T-helper 17 cell (primary cell): ENCODE data around the gene LSM10. TPM values are rescaled to one million over a fixed set of nuclear protein-coding genes. Genes with fewer than 3 reads are reported as not detected.

Experiments used
- ATAC-seq: fragments of 150-1000 bp; cut with Tn5 transposase; 2 replicates; pipeline ENCODE4 v1.10.0; 2021; ENCODE audit warnings: mild to moderate bottlenecking, moderate library complexity
- DNase-seq, 3 donors: peaks; one replicate each; pipeline versions ENCODE4 v3.0.0 to v3.0.0-alpha.2; 2020 to 2021
- H3K9me3 ChIP-seq: one replicate; pipeline ENCODE4 v1.7.0; 2013; ENCODE audit warnings: low read length, mild to moderate bottlenecking; ENCODE audit not compliant: control insufficient read depth, poor library complexity, severe bottlenecking
- H3K27ac Mint-ChIP-seq: one replicate; pipeline ENCODE4 v1.8.0; 2022; ENCODE audit warnings: mild to moderate bottlenecking, moderate library complexity, mixed read lengths
- H3K27me3 Mint-ChIP-seq: one replicate; pipeline ENCODE4 v1.8.0; 2022; ENCODE audit warnings: mixed read lengths
- H3K36me3 Mint-ChIP-seq: one replicate; pipeline ENCODE4 v1.8.0; 2022; ENCODE audit warnings: low read depth, mixed read lengths
- H3K4me1 Mint-ChIP-seq: one replicate; pipeline ENCODE4 v1.8.0; 2022; ENCODE audit warnings: mild to moderate bottlenecking, mixed read lengths
- H3K4me3 Mint-ChIP-seq: one replicate; pipeline ENCODE4 v1.8.0; 2022; ENCODE audit warnings: mild to moderate bottlenecking, moderate library complexity, mixed read lengths
- total RNA-seq, 4 donors: library from RNA in 2 of 4; stranded (reverse) in 2 of 4; gene quantifications; one replicate each; pipeline ENCODE4 v1.2.3 and lab custom pipeline; 2022 to 2026

Gene LSM10
- total RNA-seq, 2 donors from 2014 or later: 26.4 to 31.1 TPM

DNA sequence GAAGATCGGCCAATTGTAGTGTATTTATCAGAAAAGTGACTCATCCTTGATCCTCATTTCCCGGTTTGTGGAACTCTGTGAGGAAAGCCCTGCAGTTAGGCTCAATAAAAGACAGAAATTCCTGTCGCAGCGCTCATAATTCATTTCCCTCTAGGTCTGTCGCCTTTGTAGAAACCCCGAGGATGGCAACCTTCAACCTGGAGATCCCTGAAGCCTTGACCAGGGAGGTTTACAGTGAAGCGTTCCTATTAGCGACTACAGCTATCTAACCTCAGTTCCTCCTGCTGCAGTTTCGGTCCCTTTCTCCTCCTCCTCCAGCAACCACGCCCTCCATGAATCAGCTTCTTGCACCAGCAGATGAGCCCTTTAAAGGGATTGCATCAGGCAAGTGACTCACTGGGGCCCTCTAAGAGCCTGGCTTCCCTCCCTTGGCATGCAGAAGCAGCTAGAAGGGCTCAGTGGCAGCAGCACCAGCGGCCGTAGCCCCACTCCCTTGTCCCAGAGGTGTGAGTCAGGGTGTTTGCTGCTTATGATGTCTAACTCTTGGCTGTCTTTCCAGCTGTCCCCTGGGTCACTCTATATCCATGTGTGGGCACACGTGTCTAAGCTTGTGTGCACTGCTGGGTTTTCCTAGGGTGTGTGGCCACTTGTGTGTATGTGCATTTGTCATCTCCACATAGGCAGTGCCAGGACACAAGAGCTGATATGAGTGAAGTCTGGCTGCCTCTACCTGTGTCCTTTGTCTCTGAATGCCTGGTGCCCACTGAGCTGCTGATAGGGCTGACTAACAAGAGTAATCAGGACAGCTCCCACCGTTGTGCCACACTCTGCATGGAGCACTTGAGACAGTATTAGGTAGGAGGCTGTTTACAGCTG is 11.2 kb downstream of the LSM10 start:
- peaks cover 36% of the 10 kb centered on the region for H3K4me1 Mint-ChIP-seq
- ATAC-seq: peak; percentile 62

GRCh38 chr1:36385410-36386264 is 12.1 kb downstream of the LSM10 start, which contains the start of gene STK40:
STK40 (minus strand) TSS chr1:36385924; CDS start chr1:36361332, 24,592 bp downstream.
- ATAC-seq (peak; percentile 90), DNase-seq (peak; percentile 93 to 99 (median 98))
- H3K9me3 ChIP-seq: no peaks in the 10 kb centered on the region
- peak within 1 kb of the TSS; percentile 94 for H3K4me3 Mint-ChIP-seq
- no peaks in the 10 kb centered on the region for H3K27me3 Mint-ChIP-seq
- peaks cover 39% of the 10 kb centered on the region for H3K4me1 Mint-ChIP-seq
- no peaks in the 10 kb centered on the region for H3K36me3 Mint-ChIP-seq
- H3K27ac Mint-ChIP-seq: peak within 1 kb of the TSS; percentile 97

More for the DNA sequence above, 11.2 kb downstream of the LSM10 start:
- Mint-ChIP-seq H3K27me3 (no peaks in the 10 kb centered on the region), H3K4me3 (peak overlapping the region; percentile 94), H3K27ac (peak overlapping the region; percentile 96), H3K36me3 (peaks cover 4% of the 10 kb centered on the region)
- DNase-seq: peak; percentile 57 to 80 (median 63)
- H3K9me3 ChIP-seq: no peaks in the 10 kb centered on the region

- H3K36me3 Mint-ChIP-seq: no peaks in the 10 kb centered on the region
- H3K27me3 Mint-ChIP-seq: no peaks in the 10 kb centered on the region
- peak in 1 of 3 donors; percentile 31 for DNase-seq
- H3K27ac Mint-ChIP-seq: peak overlapping the region; percentile 97
- no peaks in the 10 kb centered on the region for H3K9me3 ChIP-seq
- H3K4me1 Mint-ChIP-seq: peaks cover 45% of the 10 kb centered on the region
- peak overlapping the region; percentile 94 for H3K4me3 Mint-ChIP-seq
- no peak for ATAC-seq
Observed at GRCh38 chr1:36384542-36385409, 12.9 kb downstream of the LSM10 start.

GRCh38 chr1:36383240-36383639 is 14.5 kb downstream of the LSM10 start:
- peaks cover 50% of the 10 kb centered on the region for H3K4me1 Mint-ChIP-seq
- H3K27ac Mint-ChIP-seq: peak overlapping the region; percentile 97
- H3K27me3 Mint-ChIP-seq: no peaks in the 10 kb centered on the region
- peak overlapping the region; percentile 75 for H3K4me3 Mint-ChIP-seq
- DNase-seq: no peak
- ATAC-seq: no peak
- no peaks in the 10 kb centered on the region for H3K9me3 ChIP-seq
- H3K36me3 Mint-ChIP-seq: no peaks in the 10 kb centered on the region

- no peaks in the 10 kb centered on the region for H3K36me3 Mint-ChIP-seq
- no peak overlapping the region for H3K4me3 Mint-ChIP-seq
- no peaks in the 10 kb centered on the region for H3K9me3 ChIP-seq
- peak overlapping the region; percentile 89 for H3K27ac Mint-ChIP-seq
- no peaks in the 10 kb centered on the region for H3K27me3 Mint-ChIP-seq
- H3K4me1 Mint-ChIP-seq: peaks cover 50% of the 10 kb centered on the region
- DNase-seq (no peak), ATAC-seq (no peak)
Observed at GRCh38 chr1:36382669-36383068, 15.0 kb downstream of the LSM10 start.

GRCh38 chr1:36382231-36382630 is 15.5 kb downstream of the LSM10 start:
- H3K4me1 Mint-ChIP-seq: peaks cover 53% of the 10 kb centered on the region
- peak overlapping the region; percentile 89 for H3K27ac Mint-ChIP-seq
- no peak overlapping the region for H3K4me3 Mint-ChIP-seq

DNA sequence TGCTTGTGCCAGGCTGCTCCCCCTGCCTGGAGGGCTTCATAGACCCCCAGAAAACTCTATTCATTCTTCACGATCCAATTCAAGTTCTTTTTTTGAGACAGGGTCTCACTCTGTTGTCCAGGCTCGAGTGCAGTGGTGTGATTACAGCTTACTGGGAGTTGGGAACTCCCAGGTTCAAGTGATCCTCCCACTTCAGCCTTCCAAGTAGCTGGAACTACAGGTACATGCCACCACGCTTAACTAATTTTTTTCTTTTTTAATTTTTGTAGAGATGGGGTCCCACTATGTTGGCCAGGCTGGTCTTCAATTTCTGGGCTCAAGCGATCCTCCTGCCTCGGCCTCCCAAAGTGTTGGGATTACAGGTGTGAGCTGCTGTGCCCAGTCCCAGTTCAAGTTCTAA is 16.3 kb downstream of the LSM10 start:
- ATAC-seq: no peak
- H3K9me3 ChIP-seq: no peaks in the 10 kb centered on the region
- peaks cover 51% of the 10 kb centered on the region for H3K4me1 Mint-ChIP-seq
- no peaks in the 10 kb centered on the region for H3K27me3 Mint-ChIP-seq
- no peak for DNase-seq
- peak overlapping the region; percentile 89 for H3K27ac Mint-ChIP-seq
- H3K36me3 Mint-ChIP-seq: no peaks in the 10 kb centered on the region
- no peak overlapping the region for H3K4me3 Mint-ChIP-seq

More at GRCh38 chr1:36382231-36382630, 15.5 kb downstream of the LSM10 start:
- no peaks in the 10 kb centered on the region for H3K36me3 Mint-ChIP-seq
- no peaks in the 10 kb centered on the region for H3K9me3 ChIP-seq
- ATAC-seq (no peak), DNase-seq (no peak)
- no peaks in the 10 kb centered on the region for H3K27me3 Mint-ChIP-seq

GRCh38 chr1:36380782-36381181 is 16.9 kb downstream of the LSM10 start:
- Mint-ChIP-seq H3K27me3 (no peaks in the 10 kb centered on the region), H3K4me1 (peaks cover 53% of the 10 kb centered on the region), H3K27ac (peak overlapping the region; percentile 89), H3K4me3 (no peak overlapping the region), H3K36me3 (no peaks in the 10 kb centered on the region)
- H3K9me3 ChIP-seq: no peaks in the 10 kb centered on the region
- ATAC-seq: no peak
- no peak for DNase-seq

DNA sequence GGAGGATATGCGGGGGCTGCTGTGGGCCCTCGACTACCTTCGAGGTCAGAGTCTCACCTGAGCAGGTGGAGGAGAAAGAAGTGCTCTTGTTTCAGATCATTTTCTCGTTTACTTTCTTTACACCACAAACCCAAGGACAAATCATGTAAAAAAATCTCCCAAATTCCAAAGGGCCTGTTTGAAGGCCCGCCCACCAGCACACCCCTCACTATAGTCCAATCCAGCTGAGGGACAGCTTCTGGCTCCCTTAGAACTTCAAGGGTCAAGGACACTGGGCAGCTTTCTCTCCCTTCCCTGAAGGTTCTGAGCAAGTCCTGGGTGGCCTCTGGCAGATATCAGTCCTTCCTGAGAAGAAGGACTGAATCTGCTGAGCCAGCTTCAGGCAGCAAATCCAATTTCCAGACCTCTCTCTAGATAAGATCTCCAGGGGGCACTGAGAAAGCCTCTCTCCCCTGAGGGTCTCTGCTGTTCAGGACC is 17.5 kb downstream of the LSM10 start:
- Mint-ChIP-seq H3K36me3 (no peaks in the 10 kb centered on the region), H3K27ac (peak overlapping the region; percentile 89), H3K4me1 (peaks cover 53% of the 10 kb centered on the region), H3K4me3 (no peak overlapping the region), H3K27me3 (no peaks in the 10 kb centered on the region)
- no peak for ATAC-seq
- H3K9me3 ChIP-seq: no peaks in the 10 kb centered on the region
- DNase-seq: no peak

DNA sequence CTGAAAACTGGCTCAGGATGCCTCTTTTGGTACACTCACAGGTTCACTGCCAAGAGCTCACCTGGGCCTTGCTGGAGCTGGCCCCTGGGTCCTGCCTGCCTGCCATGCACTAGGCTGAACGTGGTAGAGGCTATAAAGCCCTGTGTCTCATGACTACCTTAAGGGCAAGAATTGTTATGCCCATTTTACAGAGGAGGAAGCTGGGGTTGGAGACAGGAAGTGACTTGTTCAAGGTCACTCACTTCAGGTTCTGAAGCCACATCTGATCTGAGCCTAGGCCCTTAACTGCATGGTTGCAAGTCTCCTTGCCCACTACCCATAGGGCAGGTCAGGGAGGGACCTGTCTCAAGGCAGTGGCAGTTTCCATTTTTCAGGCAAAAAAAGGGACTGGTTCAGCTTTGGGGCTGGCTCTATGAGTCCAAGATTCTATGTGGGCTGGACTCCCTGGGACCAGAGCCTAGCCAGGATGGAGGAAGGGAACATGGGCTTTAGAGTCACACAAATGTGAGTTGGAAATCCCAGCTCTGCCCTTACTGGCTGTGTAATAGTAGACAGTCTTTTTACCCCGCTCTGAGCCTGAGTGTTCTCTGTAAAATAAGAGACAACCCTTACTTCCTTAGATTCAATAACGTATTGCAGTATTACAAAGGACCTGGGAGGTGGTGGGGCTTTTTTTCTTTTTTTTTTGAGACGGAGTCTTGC is 19.8 kb downstream of the LSM10 start:
- H3K4me3 Mint-ChIP-seq: no peak overlapping the region

DNA sequence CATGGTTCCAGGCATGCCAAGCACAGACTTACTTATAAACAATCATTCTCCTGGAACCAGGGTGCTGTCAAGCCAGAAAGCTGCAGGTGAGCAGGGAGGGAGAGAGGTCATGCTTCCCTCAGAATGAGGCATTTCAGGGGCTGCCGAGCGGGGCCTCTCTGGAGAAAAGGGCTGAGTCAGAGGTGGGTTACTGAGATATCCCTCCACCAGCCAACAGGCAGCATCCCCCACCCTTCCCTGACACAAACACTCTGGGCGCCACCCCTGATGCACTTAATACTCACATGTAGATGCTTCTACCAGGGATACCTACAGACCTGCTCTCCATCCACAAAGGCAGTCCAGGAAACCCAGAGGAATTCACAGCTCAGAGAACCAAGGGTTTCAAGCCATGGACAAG is 25.1 kb downstream of the LSM10 start:
- Mint-ChIP-seq H3K4me3 (no peak overlapping the region), H3K27ac (peak overlapping the region; percentile 95), H3K36me3 (no peaks in the 10 kb centered on the region), H3K27me3 (no peaks in the 10 kb centered on the region), H3K4me1 (peaks cover 50% of the 10 kb centered on the region)
- ATAC-seq (no peak), DNase-seq (no peak)
- H3K9me3 ChIP-seq: no peaks in the 10 kb centered on the region

More for the DNA sequence above, 19.8 kb downstream of the LSM10 start:
- Mint-ChIP-seq H3K4me1 (peaks cover 56% of the 10 kb centered on the region), H3K27ac (peak overlapping the region; percentile 89), H3K36me3 (no peaks in the 10 kb centered on the region), H3K27me3 (no peaks in the 10 kb centered on the region)
- DNase-seq: no peak
- H3K9me3 ChIP-seq: no peaks in the 10 kb centered on the region
- no peak for ATAC-seq
